GM12878 (cell line): ENCODE data around the gene IQGAP2. TPM values are rescaled to one million over a fixed set of nuclear protein-coding genes. Genes with fewer than 3 reads are reported as not detected.

Experiments
- ATAC-seq: fragments of 200-7000 bp; cut with Tn5 transposase; 3 replicates; pipeline ENCODE4 v1.9.1; 2020; ENCODE audit warnings: mild to moderate bottlenecking, moderate library complexity
- BruUV-seq: library from RNA; stranded (reverse); fragments of 400-500 nt; replicated peaks from 2 replicates; lab custom pipeline; 2021; lab: Mats Ljungman, UMichigan
- CTCF ChIA-PET: fragments of 300-600 bp; sonication (Branson Sonifier 250); formaldehyde crosslinking; extraction: SDS; loops from one replicate; lab custom pipeline; 2021; ENCODE audit warnings: inconsistent platforms; lab: Yijun Ruan, JAX
- POLR2A ChIA-PET: fragments of 350-600 bp; formaldehyde crosslinking; extraction: SDS; loops from one replicate; lab custom pipeline; 2021; ENCODE audit warnings: inconsistent platforms; lab: Charles Lee
- RAD21 ChIA-PET: fragments of 300-600 bp; sonication (Branson Sonifier 250); formaldehyde crosslinking; loops from one replicate; lab custom pipeline; 2023; ENCODE audit warnings: antibody characterized with exemption; ENCODE audit not compliant: unreplicated experiment; lab: Charles Lee
- SMC1A ChIA-PET: fragments of 300-600 bp; sonication (Branson Sonifier 250); formaldehyde crosslinking; loops from one replicate; lab custom pipeline; 2023; ENCODE audit not compliant: unreplicated experiment, uncharacterized antibody; lab: Charles Lee
- DNase-seq: peaks from one replicate; pipeline ENCODE4 v3.0.0-alpha.2; 2011; ENCODE audit warnings: low read depth, low spot score
- FAIRE-seq: peaks from 3 replicates; lab custom pipeline; 2011; peaks lifted over from hg19 to GRCh38; lab: Jason Lieb, UNC
- H2AFZ ChIP-seq: 2 replicates; pipeline ENCODE4 v1.6.0; 2011; ENCODE audit warnings: low read depth, low read length, control low read depth; ENCODE audit not compliant: control insufficient read depth
- H3K27ac ChIP-seq: 2 replicates; pipeline ENCODE4 v1.5.1; 2011; ENCODE audit warnings: control low read depth; ENCODE audit not compliant: control insufficient read depth, insufficient read depth
- H3K27me3 ChIP-seq, 2 experiments: replicated peaks in 1 of 2; 2 replicates each; pipeline versions ENCODE4 v1.6.0 to v1.6.1; 2011; ENCODE audit warnings: low read length in 1 of 2; ENCODE audit not compliant: control insufficient read depth in 2 of 2, insufficient read depth in 2 of 2
- H3K36me3 ChIP-seq, 2 experiments: 2 replicates each; pipeline ENCODE4 v1.5.1; 2011; ENCODE audit warnings: low read length in 1 of 2; ENCODE audit not compliant: control insufficient read depth in 2 of 2, insufficient read depth in 2 of 2
- H3K4me1 ChIP-seq: 2 replicates; pipeline ENCODE4 v1.6.1; 2011; ENCODE audit warnings: mild to moderate bottlenecking, low read length, moderate library complexity, mixed read lengths; ENCODE audit not compliant: control insufficient read depth, insufficient read depth
- H3K4me2 ChIP-seq: 2 replicates; pipeline ENCODE4 v1.6.0; 2011; ENCODE audit warnings: control low read depth; ENCODE audit not compliant: control insufficient read depth, insufficient read depth
- H3K4me3 ChIP-seq: fragments of 200-600 bp; sonication (generic); 2 replicates; pipeline ENCODE4 v1.5.1; 2016
- H3K79me2 ChIP-seq: 2 replicates; pipeline ENCODE4 v1.6.0; 2011; ENCODE audit warnings: low read length; ENCODE audit not compliant: control insufficient read depth, insufficient read depth
- H3K9ac ChIP-seq: 2 replicates; pipeline ENCODE4 v1.8.0; 2011; ENCODE audit warnings: low read length, control low read depth, mixed read lengths; ENCODE audit not compliant: control insufficient read depth, insufficient read depth
- H3K9me3 ChIP-seq: replicated peaks from 3 replicates; pipeline ENCODE4 v1.5.1; 2011; ENCODE audit warnings: mild to moderate bottlenecking, low read length; ENCODE audit not compliant: control insufficient read depth, insufficient read depth
- H4K20me1 ChIP-seq: 2 replicates; pipeline ENCODE4 v1.6.0; 2011; ENCODE audit not compliant: control insufficient read depth, insufficient read depth
- ASH2L ChIP-seq: fragments of 300-600, 200-600 bp; sonication (generic); IDR thresholded peaks from 2 replicates; pipeline ENCODE4 v1.6.1; 2017; ENCODE audit warnings: low read depth, mild to moderate bottlenecking, borderline replicate concordance
- CBX3 ChIP-seq: fragments of 200-600 bp; sonication (generic); IDR thresholded peaks from 2 replicates; pipeline ENCODE4 v1.6.1; 2016; ENCODE audit warnings: low read depth, borderline replicate concordance
- CREB1 ChIP-seq: IDR thresholded peaks from 2 replicates; pipeline ENCODE4 v1.6.1; 2012; ENCODE audit warnings: low read depth, mild to moderate bottlenecking, inconsistent platforms
- ELK1 ChIP-seq: IDR thresholded peaks from 2 replicates; pipeline ENCODE4 v1.6.1; 2012; ENCODE audit warnings: low read depth, low read length, improper control_type of control experiment
- EZH2 ChIP-seq: IDR thresholded peaks from 2 replicates; pipeline ENCODE4 v1.6.1; 2012; ENCODE audit warnings: low read depth, mild to moderate bottlenecking, control low read depth, inconsistent platforms, low read length, borderline replicate concordance; ENCODE audit not compliant: control insufficient read depth
- NKRF ChIP-seq: fragments of 450-650 bp; conservative IDR thresholded peaks from 2 replicates; pipeline ENCODE4 v1.6.1; 2017; ENCODE audit warnings: mild to moderate bottlenecking, moderate library complexity
- PAX5 ChIP-seq: IDR thresholded peaks from 2 replicates; pipeline ENCODE4 v1.6.1; 2011; ENCODE audit warnings: low read depth, low read length, borderline replicate concordance
- POU2F2 ChIP-seq: IDR thresholded peaks from 3 replicates; pipeline ENCODE4 v1.6.1; 2011; ENCODE audit warnings: low read depth, mild to moderate bottlenecking, low read length, borderline replicate concordance
- RAD21 ChIP-seq: IDR thresholded peaks from 2 replicates; pipeline ENCODE4 v1.6.1; 2011; ENCODE audit warnings: mild to moderate bottlenecking, low read depth, low read length, moderate library complexity; ENCODE audit not compliant: insufficient read depth
- SIX5 ChIP-seq: IDR thresholded peaks from 2 replicates; pipeline ENCODE4 v1.6.1; 2011; ENCODE audit warnings: mild to moderate bottlenecking, low read depth, low read length, moderate library complexity; ENCODE audit not compliant: severe bottlenecking
- SKIL ChIP-seq: fragments of 450-650 bp; IDR thresholded peaks from 2 replicates; pipeline ENCODE4 v1.6.1; 2017; ENCODE audit warnings: mild to moderate bottlenecking, low read depth, inconsistent platforms; ENCODE audit not compliant: poor library complexity, severe bottlenecking
- SMAD5 ChIP-seq: IDR thresholded peaks from 2 replicates; pipeline ENCODE4 v1.6.1; 2016; ENCODE audit warnings: antibody characterized with exemption, low read depth
- ZNF217 ChIP-seq: fragments of 450-650 bp; IDR thresholded peaks from 2 replicates; pipeline ENCODE4 v1.6.1; 2017; ENCODE audit warnings: antibody characterized with exemption, mild to moderate bottlenecking
- ZNF24 ChIP-seq: fragments of 450-650 bp; IDR thresholded peaks from 2 replicates; pipeline ENCODE4 v1.6.1; 2017; ENCODE audit warnings: antibody characterized with exemption, mild to moderate bottlenecking
- ZNF592 ChIP-seq: fragments of 450-650 bp; IDR thresholded peaks from 2 replicates; pipeline ENCODE4 v1.6.1; 2017; ENCODE audit warnings: mild to moderate bottlenecking, moderate library complexity
- WGBS: methylation state at CpG from one replicate; pipeline ENCODE4 v1.1.6; 2016; ENCODE audit warnings: low lambda C conversion rate; ENCODE audit not compliant: insufficient replicate concordance, insufficient coverage; ENCODE audit errors: missing lambda C conversion rate; 5-methylcytosine and 5-hydroxymethylcytosine counted together
- in situ Hi-C: fragments of 300-500 bp; cut with MboI; formaldehyde crosslinking; loops from 9 replicates; pipeline ENCODE4 v1.14.3; 2018; ENCODE audit warnings: mixed read lengths
- intact Hi-C: fragments of 100-400 bp; cut with micrococcal nuclease; formaldehyde crosslinking; loops from one replicate; pipeline ENCODE4 v1.14.2; 2022; ENCODE audit not compliant: unreplicated experiment
- polyA plus RNA-seq, 11 experiments: library from polyadenylated mRNA; depleted of rRNA in 4 of 11; unstranded in 6 of 11; stranded (reverse) in 5 of 11; fragments of >200 nt; fragmentation: Nextera tagmentation in 4 of 11; fragmentation: Illumina TruSeq in 1 of 11; extraction: Ambion mirVana in 4 of 11; extraction: Trizol in 1 of 11; gene quantifications; 1 replicate in 1 of 11; 2 replicates in 10 of 11; pipeline versions ENCODE4 v1.2.1 to v1.2.3, GENCODE V29; 2011 to 2016; ENCODE audit warnings: inconsistent platforms in 2 of 11, missing spikeins in 2 of 11, low read depth in 1 of 11
- total RNA-seq, 4 experiments: library from RNA; depleted of rRNA in 3 of 4; stranded (reverse); fragments of >200 nt in 3 of 4; fragmentation: Illumina TruSeq in 1 of 4; extraction: Trizol in 1 of 4; gene quantifications; 2 replicates each; pipeline versions ENCODE4 v1.2.1 to v1.2.3, GENCODE V29; 2013 to 2021

IQGAP2 gene
- total and polyA plus RNA-seq, 10 of the 15 experiments (the other 5 are each of a cell fraction or from before 2014, with no cell fraction given), result 14.5 to 41.4 (median 21.8) TPM

DNA sequence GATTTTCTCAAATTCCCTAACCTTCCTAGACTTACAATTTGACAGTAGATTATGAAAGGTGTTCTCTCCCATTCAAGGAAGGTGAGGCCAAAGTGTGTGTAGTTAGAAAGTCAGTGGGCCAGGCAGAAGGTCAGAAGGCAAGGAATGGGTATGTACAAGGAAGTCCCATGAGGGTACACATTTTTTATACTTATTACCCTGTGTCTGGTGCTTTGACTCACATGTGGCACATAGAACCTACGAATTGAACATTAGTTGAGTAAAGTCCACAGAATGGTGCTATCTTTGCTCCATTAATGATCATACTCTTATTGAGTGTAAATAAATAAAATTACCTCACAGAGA lies 55.4 kb downstream of the IQGAP2 start:
- intact Hi-C loops, result no loop called here
- TF ChIP-seq CBX3 (no peak), ZNF592 (no peak), SKIL (no peak), PAX5 (no peak), ZNF217 (no peak), ASH2L (no peak), POU2F2 (no peak), CREB1 (no peak), ZNF24 (no peak), SIX5 (no peak), SMAD5 (no peak), RAD21 (no peak), ELK1 (no peak), EZH2 (no peak), NKRF (no peak)

More for the DNA sequence above, 55.4 kb downstream of the IQGAP2 start:
- no peak overlapping the region for H3K9ac ChIP-seq
- in situ Hi-C loops, result no loop called here
- no peak overlapping the region for H2AFZ ChIP-seq
- no TSS peak for BruUV-seq
- ChIA-PET SMC1A (no interaction called here), RAD21 (no interaction called here), POLR2A (no interaction called here), CTCF (no interaction called here)
- H3K36me3 ChIP-seq, result peaks cover 0 to 4% of the 10 kb centered on the region in 2 experiments; a peak in 1 of 4 replicates
- H3K79me2 ChIP-seq, result no peaks in the 10 kb centered on the region
- H3K4me1 ChIP-seq, result no peaks in the 10 kb centered on the region
- H3K27ac ChIP-seq, result no peak overlapping the region
- WGBS, result 69% methylated on average over 1 of the region's 1 CpG
- ATAC-seq (no peak), DNase-seq (no peak), FAIRE-seq (no peak)
- no peak overlapping the region for H3K4me3 ChIP-seq
- no peaks in the 10 kb centered on the region for H3K9me3 ChIP-seq
- no peaks in the 10 kb centered on the region for H4K20me1 ChIP-seq
- H3K27me3 ChIP-seq, result no peaks in the 10 kb centered on the region
- no peak overlapping the region for H3K4me2 ChIP-seq
